Gastroesophageal sphincter (tissue), 3 donors: Measurements from ENCODE around the gene GABRG3.

Experiments used
- POLR2A ChIP-seq, 2 donors: fragments of 450-650 bp; IDR thresholded peaks; one replicate each; pipeline ENCODE4 v1.6.1; 2017; ENCODE audit warnings: antibody characterized with exemption in 2 of 2, mild to moderate bottlenecking in 2 of 2, moderate library complexity in 1 of 2
- POLR2AphosphoS5 ChIP-seq: sonication (generic); formaldehyde crosslinking; IDR thresholded peaks from one replicate; pipeline ENCODE4 v1.6.1; 2017; ENCODE audit warnings: antibody characterized with exemption
- TF ChIP-seq, protein P1 (sequence below), 4 experiments: fragments of 200-600 bp in 2 of 4; fragments of 450-650 bp in 2 of 4; sonication (generic) in 1 of 4; IDR thresholded peaks; one replicate each; pipeline ENCODE4 v1.5.1; 2017 to 2019; ENCODE audit warnings: antibody characterized with exemption in 4 of 4, mild to moderate bottlenecking in 2 of 4, moderate library complexity in 2 of 4

DNA sequence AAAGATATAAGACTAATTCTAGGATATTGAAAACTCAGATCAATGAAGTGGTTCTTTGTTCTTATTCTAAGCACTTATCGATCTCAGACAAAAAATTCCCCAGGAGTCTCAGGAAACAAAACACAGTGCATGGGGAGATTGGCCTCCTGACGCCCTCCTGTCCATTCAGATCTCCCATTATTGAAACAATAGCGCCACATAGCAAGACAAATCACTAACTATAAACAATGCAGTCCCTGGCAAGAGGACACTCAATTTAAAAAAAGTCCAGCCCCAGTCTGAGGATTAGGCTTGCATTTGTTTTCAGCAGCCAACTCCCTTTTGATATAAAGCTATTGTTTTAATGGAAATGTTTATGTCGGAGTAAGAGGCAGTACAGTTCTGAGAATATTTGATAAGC, 528.2 kb downstream of the GABRG3 start:
- TF ChIP-seq, protein P1, sequence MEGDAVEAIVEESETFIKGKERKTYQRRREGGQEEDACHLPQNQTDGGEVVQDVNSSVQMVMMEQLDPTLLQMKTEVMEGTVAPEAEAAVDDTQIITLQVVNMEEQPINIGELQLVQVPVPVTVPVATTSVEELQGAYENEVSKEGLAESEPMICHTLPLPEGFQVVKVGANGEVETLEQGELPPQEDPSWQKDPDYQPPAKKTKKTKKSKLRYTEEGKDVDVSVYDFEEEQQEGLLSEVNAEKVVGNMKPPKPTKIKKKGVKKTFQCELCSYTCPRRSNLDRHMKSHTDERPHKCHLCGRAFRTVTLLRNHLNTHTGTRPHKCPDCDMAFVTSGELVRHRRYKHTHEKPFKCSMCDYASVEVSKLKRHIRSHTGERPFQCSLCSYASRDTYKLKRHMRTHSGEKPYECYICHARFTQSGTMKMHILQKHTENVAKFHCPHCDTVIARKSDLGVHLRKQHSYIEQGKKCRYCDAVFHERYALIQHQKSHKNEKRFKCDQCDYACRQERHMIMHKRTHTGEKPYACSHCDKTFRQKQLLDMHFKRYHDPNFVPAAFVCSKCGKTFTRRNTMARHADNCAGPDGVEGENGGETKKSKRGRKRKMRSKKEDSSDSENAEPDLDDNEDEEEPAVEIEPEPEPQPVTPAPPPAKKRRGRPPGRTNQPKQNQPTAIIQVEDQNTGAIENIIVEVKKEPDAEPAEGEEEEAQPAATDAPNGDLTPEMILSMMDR (IDR thresholded peaks at IDR 0.05): no peak
- TF ChIP-seq POLR2AphosphoS5: no peak
- TF ChIP-seq POLR2A (IDR thresholded peaks at IDR 0.05): no peak
